NCI-H510A (cell line): Measurements from ENCODE around the gene EHD3.

ENCODE experiments used
- DNase-seq: peaks from one replicate; lab custom pipeline; 2025; lab: John Stamatoyannopoulos, UW

EHD3 gene

DNA sequence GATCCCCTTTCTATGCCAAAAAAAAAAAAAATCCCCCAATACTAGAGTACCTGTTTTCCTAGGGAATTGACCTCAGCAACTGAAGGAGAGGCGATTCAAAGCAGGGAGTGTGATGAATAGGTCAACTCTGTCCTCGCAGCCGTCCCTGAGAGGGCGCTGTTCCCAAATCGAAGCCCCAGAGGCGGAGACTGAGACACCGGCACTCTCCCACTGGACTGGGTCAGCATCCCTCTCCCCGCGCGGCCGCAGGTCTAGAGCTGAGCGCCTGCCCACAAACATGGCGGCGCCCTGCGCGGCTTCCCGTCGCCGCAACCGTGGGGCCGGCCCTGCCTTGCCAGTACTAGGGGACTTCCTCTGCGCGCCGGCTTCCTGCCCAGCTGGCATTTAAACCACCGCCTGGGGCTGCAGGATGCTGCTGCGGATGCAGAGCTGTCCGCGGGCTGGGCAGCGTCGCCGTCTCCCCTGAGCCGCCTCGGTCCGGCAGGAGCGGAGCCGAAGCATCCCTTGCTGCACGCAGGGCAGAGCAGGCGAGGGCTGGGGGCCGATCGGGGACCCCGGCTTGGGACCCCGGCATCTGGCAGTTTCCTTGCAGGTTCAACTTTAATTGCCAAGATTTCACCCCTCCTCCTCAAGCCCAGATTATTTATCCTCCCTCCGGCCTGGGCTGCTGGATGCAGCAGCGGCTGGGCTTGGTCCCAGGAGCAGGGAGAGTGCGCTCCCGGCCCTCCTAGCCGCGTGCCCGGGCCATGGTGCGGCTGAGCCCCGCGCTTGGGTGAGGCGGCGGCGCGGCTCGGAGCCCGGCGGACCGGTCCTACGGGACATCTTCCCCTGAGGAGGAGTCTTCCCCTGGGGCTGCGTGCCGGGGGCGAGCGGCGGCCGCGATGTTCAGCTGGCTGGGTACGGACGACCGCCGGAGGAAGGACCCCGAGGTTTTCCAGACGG, at the start of gene EHD3:
Gene EHD3 (plus strand): TSS at position 412 of the 942 bp plus-strand sequence. CDS start 470 bp downstream, at position 882.
- DNase-seq, result peak; percentile 92

DNA sequence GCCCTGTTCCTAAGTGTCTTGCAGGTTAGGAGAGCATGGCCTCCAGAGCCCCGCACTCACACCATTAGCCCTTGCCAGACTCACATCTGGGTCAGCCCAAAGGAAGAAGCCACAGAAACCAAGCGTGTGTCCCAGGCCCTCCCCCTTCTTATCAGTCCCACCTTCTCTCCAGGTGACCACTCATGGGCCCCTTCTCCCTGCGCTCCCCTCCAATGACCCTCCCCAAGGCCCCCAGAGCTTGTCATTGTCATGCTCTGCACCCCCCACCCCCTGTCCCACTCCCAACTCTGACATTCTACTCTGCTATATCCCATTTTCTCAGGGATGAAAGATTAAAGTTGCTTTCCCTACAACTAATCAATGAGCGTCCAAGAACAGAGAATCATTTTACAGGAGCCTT, 46.8 kb upstream of the EHD3 start:
- DNase-seq, result no peak

DNA sequence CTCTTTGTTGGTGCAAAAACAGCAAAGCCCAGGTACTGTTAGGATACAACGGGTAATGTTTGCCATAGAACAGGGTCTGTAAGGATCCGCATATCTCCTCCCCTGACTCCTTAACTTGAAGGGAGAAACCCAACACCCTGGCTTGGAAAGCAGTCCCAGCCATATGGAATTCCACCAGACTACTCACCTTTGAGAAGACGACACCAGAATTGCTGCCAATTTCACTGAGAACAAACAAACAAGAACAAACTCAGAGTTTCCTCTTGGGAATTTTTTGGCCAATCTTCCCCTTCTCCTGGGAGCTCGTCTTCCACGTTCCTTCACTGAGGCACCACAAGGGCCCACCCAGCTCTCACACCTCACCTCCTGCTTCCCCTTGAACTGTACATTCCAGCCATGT, 45.8 kb upstream of the EHD3 start:
- no peak for DNase-seq

DNA sequence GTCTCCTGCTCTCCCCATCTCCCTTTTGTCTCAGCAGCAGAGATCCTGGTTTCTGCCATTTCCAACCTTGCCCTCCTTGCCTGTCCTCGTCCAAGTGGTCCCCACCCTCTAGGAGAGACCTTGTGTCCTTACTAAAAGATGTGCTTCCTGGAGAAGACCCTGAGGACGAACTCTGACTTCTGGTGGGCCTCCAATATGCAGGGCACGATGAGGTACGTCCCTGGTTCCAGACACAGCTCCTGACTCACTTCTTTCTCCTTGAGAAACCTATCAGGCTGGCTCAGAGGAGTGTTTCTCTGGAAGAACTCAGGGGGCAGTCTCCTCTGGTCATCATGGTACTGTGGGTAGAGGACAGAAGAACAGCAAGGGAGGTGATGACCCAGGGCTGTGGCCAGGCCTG, 44.8 kb upstream of the EHD3 start:
- no peak for DNase-seq

DNA sequence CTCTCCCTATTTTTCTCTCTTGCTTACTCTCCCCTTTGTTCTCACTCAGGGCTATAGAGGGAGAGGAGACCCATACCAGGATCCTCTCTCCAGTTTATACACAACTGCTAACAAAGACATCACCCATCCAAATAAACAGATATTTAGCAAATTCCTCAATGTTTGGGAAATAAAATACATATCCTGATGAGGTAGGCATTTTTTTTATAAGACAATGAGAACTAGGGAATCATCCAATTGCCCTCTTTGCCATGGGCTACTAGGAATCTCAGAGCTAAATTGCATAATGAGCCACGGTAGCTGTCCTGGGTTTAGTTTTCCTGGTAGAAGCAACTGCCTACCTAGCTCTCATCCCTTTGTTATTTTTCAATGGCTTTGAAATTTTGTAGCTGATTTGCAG, 43.8 kb upstream of the EHD3 start:
- DNase-seq, result no peak

DNA sequence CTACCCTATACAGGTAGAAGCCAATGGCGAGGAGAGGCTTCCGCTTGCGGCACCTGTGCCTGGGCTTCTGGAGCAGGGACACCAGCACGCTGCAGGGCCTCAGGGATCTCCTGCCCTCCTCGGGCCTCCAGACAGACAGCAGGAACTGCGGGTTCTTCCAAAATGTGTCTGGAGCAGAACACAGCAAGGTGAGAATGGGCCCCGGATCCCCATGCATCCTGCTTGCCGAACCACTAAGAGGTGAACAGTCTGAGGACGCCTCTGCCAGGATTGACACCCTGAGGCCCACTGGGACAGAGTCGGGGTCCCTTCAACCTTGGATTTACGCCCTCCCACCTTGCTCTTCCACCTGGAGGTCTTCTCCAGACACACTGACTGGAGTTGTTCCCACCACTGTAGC, 42.0 kb upstream of the EHD3 start:
- DNase-seq, result no peak

DNA sequence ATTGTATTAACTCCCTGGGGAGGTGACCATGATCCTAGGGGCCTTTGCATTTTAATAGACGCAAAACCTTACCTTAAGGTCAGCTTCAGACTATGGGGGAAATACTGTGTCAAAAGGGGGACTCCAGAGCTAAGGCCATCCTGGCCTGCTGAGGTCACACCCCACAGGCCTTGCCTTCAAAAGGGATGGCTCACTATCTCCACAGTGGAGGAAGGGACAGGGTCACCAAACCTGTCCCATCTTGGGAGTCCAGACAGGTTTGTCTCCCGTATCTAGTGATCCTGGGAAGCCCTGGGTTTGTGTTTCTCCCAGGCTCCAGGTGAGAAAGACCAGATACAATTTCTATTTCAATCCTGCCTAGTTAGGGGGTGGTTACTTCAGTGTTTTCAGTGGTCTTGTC, 41.6 kb upstream of the EHD3 start:
- DNase-seq, result no peak

DNA sequence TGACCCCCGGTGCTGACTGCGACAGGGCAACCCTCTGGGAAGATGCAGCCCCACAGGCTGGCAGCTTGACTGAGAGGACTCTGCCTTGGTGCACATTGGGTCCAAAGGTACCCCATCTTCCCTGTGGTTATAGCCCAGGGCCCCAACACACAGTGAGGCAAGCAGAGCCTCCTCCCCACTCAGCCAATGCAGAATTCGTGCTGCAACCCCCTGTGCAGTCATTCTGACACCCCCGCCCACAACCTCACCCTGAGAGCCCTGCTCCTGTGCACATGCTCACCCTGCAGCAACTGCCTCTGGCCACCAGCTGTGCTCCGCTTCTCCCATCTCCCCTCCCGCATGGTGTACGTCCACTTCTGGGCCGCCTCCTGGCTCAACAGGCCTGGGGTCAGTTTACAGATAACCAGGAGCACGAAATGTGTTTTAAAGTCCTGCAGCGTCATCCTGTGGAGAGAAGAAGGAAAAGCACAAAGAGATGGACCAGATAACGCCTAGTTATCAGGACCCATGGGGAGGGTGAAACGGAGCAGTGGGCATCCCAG, 41.0 kb upstream of the EHD3 start:
- DNase-seq, result no peak

DNA sequence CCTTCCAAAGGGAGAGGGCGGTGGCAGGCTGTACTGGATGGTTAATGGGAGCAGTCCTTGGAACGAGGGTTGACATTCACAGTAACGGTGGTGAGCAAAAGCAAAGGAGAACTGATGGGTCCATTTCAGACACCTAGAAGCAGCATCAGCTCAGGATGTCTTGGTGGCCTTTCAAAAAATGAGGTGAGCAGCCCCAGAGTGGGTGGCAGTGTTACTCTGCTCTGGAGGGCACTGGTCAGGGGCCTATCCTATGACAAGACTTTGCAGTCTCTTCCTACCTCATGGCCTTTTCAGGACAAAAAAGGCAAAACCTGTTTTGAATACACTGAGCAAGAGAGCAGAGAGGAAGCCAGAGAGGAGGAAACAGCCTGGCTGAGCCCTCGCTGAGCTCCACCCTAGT, 40.1 kb upstream of the EHD3 start:
- no peak for DNase-seq

DNA sequence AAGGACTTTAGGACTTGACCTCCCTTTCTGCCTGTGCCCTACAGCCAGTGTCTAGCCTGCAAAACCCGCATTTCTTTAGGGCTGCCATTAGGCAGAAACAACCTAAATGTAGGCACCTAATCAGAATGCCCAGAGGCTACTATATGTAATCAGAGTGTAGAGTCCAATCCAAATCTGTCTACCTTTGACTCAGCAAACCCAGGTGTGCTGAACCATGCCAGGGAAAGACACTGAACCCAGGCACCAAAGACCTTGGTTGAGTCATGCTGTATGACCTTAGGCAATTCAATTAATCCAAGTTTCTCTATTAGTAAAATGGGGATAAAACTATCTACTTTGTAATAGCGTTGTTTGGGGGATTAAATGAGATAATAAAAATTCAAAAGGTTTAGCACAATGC, 37.3 kb upstream of the EHD3 start:
- DNase-seq, result no peak

DNA sequence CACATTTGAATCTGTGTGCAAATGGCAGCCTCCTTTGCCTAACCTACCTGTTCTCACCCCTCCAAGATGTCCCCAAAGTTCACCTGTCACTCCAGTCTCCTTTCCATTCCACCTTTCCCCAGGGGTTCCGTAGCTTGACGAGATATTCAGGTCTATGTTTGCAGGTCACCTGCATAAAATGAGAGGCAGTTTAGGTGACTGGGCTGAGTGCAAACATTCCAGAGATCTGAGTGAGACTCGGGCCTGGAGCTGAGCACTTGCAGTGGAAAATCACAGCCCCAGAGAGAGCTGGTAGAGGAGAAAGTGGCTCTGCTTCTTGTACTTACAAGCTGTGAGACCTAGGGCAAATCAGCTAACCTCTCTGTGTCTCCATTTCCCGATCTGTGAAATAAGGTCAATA, 36.8 kb upstream of the EHD3 start:
- no peak for DNase-seq

DNA sequence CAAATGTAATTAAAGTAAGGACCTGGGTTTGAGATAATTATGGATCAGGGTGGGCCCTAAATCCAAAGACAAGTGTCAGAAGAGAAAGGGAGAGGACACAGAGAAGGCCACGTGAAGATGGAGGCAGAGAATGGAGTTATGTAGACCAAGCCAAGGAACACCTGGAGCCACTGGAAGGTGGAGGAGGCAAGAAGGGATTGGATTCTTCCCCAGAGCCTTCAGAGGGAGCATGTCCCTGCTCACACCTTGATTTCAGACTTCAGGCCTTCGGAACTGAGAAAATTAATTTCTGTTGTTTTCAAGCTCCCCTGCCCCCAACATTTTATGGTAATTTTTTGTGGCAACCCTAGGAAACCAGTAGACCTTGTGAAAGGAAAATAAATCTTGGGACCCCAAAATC, 36.3 kb upstream of the EHD3 start:
- no peak for DNase-seq

DNA sequence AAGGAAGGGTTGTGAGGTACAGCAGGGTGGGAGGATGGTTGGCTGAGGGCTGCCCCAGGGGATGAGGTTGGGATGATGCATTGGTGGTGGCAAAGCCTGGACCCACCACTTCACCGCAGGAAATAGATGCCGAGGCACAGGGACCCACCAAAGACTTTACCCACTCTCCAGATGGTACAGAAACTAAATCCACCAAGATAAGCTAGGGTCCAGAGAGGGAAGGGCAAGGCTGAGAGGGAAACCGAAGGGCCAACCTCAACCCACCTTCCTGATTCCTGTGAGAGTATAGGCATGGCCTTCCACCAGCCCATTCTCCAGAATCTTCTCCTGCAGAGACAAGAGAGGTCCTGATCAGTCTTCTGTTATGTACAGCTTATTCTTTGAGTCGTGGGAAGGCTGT, 34.7 kb upstream of the EHD3 start:
- DNase-seq, result no peak

DNA sequence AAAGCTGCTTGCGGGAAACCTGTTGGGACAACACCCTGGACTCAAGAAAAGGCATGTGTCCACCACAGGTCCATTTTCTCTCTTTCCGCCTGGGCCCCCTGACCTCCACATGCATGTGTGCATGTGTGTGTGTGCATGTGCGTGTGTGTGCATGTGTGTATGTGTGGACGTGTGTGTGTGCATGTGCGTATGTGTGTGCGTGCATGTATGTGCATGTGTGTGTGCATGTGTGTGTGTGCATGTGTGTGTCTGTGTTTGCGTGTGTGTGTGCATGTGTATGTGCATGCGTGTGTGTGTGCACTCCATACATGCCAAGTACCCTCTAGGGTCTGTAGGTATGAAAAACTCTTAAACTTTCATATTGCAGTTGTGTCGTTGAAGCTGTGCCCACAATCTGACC, 33.0 kb upstream of the EHD3 start:
- DNase-seq, result no peak

DNA sequence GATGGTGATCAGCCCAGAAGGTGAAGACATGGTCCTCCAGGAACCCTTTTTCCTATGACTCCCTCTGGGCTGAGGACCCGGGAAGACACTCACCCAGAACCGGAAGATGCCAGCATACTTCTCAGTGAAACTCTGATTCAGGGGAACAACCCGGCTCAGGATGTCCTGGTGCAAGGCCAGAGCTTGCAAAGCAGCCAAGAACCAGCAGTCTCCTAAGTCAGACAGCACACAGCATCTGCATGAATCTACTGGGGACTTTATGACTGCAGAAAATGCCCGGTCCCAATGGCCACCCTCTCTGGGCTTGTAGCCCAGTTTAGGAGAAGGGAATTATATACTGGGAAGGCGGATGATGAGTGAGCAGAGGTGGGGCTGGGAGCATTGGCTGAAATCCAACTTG, 31.9 kb upstream of the EHD3 start:
- DNase-seq, result no peak

DNA sequence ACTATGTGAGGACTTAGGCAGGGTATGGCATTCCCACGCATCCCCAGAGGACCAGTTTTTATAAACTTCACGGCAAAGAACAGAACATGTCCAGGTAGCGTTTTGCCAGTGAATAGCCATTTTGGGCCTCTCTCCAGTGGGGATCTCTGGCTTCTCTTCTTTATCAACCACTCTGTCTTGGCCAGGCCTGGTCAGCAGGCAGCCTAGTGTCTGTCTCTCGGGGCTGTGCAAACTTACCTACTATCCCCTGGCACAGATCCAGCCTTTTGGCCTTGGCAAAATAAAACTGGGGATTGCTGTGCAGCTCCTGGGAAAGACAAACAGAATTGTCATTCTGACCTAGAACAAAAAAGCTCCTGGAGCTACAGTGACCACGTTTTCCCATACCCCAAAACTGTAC, 31.1 kb upstream of the EHD3 start:
- no peak for DNase-seq

DNA sequence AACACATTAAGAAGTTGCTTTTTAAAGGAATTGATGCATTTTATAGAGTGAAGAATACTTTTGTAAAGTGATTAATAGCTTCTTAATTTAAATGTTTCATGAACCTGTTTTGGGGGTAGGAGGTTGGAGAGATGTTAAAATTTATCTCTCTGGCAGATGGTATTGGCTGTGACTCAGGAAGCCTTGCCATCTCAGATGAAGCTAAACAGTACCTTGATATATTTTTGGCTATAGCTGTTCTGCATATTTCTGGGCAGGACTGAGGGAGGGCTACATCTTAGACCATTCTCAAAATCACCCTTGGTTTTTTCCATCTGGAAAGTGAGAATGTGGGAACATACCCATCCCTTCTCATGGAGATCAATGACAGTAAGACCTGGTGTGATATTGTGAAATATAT, 30.0 kb upstream of the EHD3 start:
- DNase-seq, result no peak

DNA sequence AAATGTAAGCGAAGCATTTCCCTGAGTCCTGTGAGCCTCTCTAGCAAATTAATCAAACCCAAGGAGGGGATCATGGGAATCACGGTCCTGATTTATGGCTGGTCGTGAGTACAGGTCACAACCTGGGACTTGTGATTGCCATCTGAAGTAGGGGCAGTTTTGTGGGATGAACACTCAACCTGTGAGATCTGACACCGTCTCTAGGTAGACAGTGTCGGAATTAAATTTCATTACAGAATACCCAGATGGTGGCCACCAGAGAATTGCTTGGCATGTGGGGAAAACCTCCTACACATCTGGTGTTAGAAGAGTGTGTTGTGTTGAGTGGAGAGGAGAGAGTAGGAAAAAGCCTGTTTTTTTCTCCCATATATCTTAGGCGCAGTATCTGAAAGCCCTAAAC, 29.2 kb upstream of the EHD3 start:
- no peak for DNase-seq

DNA sequence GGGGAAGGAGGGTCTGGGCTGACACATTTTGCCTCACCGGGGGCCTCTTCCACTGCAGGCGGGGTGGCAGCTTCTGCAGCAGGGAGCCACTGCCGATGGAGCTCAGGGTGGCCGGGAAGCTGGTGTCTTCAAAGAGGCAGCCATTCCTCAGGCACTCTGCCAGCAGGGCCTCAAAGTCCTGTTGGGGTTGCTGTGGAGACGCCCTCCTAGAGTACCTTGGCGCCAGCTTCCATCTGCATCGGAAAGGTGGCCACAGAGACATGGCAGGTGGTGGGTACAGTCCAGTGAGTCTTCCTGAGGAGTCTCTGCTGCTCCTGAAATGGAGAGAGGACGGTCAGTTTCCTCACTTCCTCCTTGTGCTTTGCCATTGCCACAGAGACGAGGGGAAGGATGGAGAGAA, 28.8 kb upstream of the EHD3 start:
- no peak for DNase-seq

DNA sequence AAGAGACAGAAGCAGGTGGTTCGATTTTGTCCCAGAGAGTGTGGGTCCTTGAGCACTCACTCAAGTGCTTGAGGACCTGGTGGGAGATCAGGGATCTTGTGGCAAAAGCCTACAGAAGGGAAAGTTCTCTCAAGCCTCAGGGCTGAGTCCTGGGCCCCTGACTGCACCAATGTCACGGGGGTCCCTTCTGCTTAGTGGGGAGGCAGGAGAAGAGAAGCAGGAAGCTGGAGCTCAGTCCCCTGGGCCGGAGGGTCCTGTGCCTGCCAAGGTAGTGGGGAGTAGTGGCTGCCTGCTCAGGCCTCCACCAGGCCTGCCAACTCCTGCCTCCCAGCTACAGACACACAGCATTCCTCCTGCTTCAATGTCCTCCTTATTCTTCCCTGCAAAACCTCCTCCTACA, 28.3 kb upstream of the EHD3 start:
- no peak for DNase-seq

DNA sequence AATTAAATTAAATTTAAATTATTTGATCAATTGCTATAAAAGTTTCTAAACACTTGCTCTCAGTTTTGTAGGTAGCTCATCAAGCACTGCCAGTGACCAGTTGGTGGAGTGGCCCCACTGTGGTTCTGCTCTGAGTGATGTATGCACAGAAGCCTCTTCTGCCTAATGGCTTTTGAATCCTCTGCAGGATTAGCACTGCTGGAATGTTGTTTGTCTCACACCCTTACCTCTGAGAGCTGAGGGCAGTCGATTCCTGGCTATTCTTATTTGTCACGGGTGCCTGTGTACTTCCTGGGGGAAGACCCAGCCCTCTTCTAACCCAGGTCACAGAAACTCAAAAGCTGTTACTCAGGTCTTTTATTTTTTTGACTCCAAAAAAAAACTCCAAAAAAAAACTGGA, 26.2 kb upstream of the EHD3 start:
- DNase-seq, result no peak

DNA sequence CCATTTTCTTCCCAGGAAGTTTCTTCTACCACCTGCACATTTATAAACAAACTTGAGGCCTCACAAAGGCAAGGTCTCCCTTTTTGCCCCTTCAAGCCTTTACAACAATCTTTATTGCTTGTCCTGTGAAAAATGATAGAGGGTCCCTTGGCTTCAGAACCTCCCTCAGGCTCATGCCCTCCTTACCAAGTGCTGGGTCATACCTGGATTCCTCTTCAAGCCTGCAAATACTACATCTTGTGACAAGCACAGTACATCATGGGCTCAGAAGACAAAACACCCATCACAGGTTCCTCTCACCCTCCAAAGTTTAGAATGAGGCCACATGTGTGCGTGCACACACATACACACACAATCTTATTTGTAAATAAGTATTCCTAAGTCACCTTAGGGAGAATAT, 25.7 kb upstream of the EHD3 start:
- DNase-seq, result no peak

DNA sequence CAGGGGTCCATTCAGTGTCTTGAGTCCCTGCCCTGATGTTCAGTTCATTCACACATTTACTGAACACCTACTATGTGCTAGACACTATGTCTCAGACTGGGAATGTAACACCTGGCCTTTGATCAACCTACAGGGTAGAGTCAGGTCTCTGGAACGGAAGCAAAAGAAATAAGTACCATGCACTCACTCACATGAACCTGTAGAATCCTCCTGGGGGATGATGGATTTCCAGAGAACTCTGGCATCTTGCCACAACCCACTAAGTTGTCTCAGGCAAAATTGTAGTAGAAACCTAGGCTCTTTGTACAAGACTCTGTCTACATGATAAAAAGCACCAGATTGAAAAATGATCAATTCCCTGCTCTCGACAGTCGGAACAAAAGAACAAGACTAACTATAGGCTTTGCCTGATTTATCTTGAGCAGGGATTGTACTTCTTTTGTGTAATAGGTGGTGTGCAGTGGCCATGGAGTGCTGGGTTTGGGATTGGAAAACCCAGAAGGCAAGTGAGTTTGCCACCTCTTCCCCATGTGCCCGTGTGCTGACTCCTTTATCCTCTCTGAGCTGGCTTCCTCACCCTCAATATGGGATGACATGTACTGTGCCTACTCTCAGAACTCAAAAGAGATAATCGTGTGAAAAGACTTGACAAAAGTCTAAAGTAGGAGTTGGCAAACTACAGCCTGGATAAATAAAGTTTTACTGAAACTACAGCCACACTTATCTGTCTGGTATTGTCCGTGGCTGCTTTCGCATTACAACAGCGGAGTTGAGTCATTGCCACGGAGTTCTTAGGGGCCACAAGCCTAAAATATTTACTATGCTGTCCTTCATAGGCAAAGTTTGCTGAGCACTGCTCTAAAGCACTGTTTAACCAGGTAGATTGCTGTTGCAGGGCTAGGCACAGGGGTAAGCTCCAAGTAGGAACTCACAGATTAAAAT, 21.0 kb upstream of the EHD3 start:
- DNase-seq, result no peak
